WI38 (cell line): ENCODE data around the gene DSG3.

Source experiments
- H3K4me3 ChIP-seq: 2 replicates; pipeline ENCODE4 v1.5.1; 2011; ENCODE audit warnings: low read depth, mild to moderate bottlenecking, control low read depth, low read length
- TF ChIP-seq, protein P1 (sequence below): IDR thresholded peaks from 2 replicates; pipeline ENCODE4 v1.5.1; 2012; ENCODE audit warnings: low read depth, mild to moderate bottlenecking, control low read depth, low read length

DSG3 gene, protein sequence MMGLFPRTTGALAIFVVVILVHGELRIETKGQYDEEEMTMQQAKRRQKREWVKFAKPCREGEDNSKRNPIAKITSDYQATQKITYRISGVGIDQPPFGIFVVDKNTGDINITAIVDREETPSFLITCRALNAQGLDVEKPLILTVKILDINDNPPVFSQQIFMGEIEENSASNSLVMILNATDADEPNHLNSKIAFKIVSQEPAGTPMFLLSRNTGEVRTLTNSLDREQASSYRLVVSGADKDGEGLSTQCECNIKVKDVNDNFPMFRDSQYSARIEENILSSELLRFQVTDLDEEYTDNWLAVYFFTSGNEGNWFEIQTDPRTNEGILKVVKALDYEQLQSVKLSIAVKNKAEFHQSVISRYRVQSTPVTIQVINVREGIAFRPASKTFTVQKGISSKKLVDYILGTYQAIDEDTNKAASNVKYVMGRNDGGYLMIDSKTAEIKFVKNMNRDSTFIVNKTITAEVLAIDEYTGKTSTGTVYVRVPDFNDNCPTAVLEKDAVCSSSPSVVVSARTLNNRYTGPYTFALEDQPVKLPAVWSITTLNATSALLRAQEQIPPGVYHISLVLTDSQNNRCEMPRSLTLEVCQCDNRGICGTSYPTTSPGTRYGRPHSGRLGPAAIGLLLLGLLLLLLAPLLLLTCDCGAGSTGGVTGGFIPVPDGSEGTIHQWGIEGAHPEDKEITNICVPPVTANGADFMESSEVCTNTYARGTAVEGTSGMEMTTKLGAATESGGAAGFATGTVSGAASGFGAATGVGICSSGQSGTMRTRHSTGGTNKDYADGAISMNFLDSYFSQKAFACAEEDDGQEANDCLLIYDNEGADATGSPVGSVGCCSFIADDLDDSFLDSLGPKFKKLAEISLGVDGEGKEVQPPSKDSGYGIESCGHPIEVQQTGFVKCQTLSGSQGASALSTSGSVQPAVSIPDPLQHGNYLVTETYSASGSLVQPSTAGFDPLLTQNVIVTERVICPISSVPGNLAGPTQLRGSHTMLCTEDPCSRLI

DNA sequence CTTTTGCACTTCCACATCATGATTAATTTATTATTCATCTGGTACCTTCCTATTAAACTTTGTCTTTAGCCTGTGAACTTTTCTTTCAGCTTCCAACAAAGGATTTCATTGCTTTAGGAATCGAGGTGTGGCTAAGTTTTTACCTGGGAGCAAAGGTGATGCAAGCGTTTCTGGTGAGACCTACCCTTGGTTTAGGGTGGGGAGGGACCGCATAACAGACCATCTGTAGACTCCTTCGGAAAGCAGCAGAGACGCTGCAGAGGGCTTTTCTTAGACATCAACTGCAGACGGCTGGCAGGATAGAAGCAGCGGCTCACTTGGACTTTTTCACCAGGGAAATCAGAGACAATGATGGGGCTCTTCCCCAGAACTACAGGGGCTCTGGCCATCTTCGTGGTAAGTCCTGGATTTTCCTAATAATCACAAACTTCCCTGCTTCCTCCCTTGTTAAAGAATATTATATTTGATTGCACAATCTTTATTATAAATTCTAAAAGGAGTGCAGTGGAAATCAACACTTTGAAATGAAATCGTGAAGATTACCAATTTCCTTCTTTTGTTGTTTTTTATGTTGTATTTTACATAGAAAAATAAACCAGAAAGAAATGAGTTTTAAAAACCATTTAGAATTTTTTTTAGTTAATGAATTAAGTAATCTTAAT, at the start of gene DSG3:
TSS of gene DSG3 (plus strand) at position 212 of the 662 bp plus-strand sequence. CDS start at position 349, 137 bp downstream.
- no peak within 1 kb of the TSS for H3K4me3 ChIP-seq
- TF ChIP-seq, protein P1, sequence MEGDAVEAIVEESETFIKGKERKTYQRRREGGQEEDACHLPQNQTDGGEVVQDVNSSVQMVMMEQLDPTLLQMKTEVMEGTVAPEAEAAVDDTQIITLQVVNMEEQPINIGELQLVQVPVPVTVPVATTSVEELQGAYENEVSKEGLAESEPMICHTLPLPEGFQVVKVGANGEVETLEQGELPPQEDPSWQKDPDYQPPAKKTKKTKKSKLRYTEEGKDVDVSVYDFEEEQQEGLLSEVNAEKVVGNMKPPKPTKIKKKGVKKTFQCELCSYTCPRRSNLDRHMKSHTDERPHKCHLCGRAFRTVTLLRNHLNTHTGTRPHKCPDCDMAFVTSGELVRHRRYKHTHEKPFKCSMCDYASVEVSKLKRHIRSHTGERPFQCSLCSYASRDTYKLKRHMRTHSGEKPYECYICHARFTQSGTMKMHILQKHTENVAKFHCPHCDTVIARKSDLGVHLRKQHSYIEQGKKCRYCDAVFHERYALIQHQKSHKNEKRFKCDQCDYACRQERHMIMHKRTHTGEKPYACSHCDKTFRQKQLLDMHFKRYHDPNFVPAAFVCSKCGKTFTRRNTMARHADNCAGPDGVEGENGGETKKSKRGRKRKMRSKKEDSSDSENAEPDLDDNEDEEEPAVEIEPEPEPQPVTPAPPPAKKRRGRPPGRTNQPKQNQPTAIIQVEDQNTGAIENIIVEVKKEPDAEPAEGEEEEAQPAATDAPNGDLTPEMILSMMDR: no peak

DNA sequence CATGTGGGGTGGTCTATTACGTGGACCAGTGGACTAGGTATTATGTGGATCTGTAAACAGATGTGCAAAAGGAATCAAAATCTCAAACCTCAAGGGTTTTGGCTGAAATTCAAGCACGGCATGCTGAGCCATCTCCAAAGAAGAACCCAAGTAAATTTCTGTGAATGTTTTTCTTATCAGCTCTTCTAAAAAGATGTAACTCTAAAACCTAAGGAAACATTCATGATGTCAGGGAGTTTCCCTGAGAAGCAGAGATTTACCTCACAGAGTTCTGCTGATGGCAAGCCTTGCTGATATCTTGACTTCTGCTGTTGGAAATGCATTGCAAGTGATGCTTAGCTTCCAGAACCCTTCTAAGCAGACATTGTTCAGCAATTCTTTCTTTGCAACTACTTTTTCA, 49.4 kb upstream of the DSG3 start:
- no peak overlapping the region for H3K4me3 ChIP-seq
- TF ChIP-seq, protein P1: no peak

DNA sequence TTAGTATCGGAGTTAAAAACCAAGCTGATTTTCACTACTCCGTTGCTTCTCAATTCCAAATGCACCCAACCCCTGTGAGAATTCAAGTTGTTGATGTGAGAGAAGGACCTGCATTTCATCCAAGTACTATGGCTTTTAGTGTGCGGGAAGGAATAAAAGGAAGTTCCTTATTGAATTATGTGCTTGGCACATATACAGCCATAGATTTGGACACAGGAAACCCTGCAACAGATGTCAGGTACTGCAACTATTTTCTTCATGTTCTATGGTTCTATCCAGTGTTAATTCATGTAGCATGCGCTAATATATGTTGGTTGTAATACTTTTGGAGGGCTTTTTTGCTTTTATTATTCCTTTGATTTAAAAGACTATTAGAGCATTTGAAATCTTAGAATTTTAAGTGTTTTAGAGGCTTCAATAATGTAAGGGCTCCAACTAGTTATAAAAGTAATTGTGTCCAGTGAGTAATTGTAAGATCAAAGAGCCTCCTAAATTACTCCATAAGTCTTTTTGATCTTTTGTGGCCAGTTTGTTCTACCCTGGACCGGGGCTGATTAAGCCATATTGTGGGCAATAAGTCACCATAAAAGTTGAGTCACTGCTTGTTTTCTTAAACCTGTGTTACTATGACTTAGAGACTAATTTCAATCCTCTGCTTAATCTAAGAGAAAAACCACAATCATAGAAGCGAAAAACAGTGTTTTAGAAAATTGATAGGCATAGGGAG, 48.1 kb upstream of the DSG3 start:
- TF ChIP-seq, protein P1: no peak
- H3K4me3 ChIP-seq: no peak overlapping the region

- H3K4me3 ChIP-seq: no peak overlapping the region
- TF ChIP-seq, protein P1: no peak
Observed at GRCh38 chr18:31401156-31402025, 46.1 kb upstream of the DSG3 start.

DNA sequence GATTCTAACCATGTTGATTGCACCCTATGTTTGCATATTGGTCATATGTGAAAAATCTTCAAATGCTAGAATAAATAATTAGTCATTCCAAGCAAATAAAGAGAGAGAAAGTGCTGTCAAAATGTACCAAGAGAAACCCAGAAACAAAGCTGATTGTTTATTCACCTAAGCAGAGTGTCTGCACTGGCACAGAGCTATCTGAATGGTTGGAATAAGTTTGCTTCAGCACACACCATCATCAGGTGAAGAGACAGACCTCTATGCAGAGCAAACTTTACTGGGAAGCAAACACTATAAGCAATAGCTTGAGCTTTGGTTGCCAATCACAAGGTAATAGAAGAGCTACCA, 45.5 kb upstream of the DSG3 start:
- no peak overlapping the region for H3K4me3 ChIP-seq
- TF ChIP-seq, protein P1: no peak

DNA sequence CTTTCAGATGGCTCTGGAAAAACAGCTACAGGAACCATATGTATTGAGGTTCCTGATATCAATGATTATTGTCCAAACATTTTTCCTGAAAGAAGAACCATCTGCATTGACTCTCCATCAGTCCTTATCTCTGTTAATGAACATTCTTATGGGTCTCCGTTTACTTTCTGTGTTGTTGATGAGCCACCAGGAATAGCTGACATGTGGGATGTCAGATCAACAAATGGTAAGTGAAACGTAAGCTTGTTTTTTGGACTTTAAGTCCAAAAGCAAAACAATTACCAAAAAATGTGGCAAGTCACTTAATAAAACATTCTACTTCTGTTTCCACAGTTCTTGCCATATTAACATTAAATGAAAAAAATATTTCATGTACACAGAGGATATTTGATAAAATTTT, 44.1 kb upstream of the DSG3 start:
- TF ChIP-seq, protein P1: no peak

More for the DNA sequence above, 44.1 kb upstream of the DSG3 start:
- no peak overlapping the region for H3K4me3 ChIP-seq
